ENCODE data around the gene IFT122. TPM values are rescaled to one million over a fixed set of nuclear protein-coding genes. Genes with fewer than 3 reads are reported as not detected.
A peak's percentile ranks its signal among the peaks of the same experiment; 100 is the strongest.

Gene IFT122
- polyA plus RNA-seq, 2 of the 4 experiments (the other 2 are of a cell fraction): 15.0 to 17.1 TPM

DNA sequence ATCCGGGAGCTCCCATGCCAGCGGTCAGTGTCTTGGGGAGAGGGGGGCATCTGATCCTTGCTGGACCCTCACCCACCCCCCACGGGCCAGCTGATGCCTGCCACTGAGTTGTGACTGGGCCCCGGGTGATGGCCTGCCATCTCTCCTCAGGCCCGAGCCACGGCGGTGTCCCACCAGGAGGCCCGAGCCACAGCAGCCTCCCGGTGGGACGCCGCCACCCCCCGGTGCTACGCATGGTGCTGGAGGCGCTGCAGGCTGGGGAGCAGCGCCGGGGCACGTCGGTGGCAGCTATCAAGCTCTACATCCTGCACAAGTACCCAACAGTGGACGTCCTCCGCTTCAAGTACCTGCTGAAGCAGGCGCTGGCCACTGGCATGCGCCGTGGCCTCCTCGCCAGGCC, 107.2 kb downstream of the IFT122 start:
- TF ChIP-seq SREBF2 (IDR thresholded peaks at IDR 0.05) (no peak), EHMT2 (IDR thresholded peaks at IDR 0.05; ENCODE audit: low read depth) (no peak), HOXB5 (CRISPR knock-in tag; IDR thresholded peaks at IDR 0.05) (no peak), TFCP2L1 (CRISPR knock-in tag; IDR thresholded peaks at IDR 0.05) (no peak)
- DNase-seq (ENCODE audit: low read depth in 1 of 2, low spot score in 1 of 2): no peak
- FAIRE-seq: no peak
- ChIA-PET CTCF (interaction anchor here (0.9 kb wide), 1 partner anchor 11 kb away, joined by 3 read pairs; no protein-coding TSS in a partner anchor), POLR2A (no interaction called here)
- Histone ChIP-seq H3K9me3 (no peaks in the 10 kb centered on the region), H3K4me3 (no peak overlapping the region), H3K4me1 (peaks cover 12% of the 10 kb centered on the region), H3K4me2 (no peak overlapping the region), H3K27ac (no peak overlapping the region)
- 93% methylated on average over 8 of the region's 24 CpGs for WGBS (ENCODE audit: missing lambda C conversion rate)
- no peak for ATAC-seq

GRCh38 chr3:129548104-129548965, 108.3 kb downstream of the IFT122 start:
- TF ChIP-seq FOXS1 (CRISPR knock-in tag; IDR thresholded peaks at IDR 0.05) (no peak), HOXB5 (CRISPR knock-in tag; IDR thresholded peaks at IDR 0.05) (no peak)
- Histone ChIP-seq H3K4me2 (no peak overlapping the region), H3K9me3 (no peaks in the 10 kb centered on the region), H3K4me1 (peaks cover 12% of the 10 kb centered on the region), H3K4me3 (no peak overlapping the region), H3K27ac (peak overlapping the region in 1 of 2 experiments; percentile 77; a peak in 1 of 6 replicates)
- ATAC-seq (no peak; a peak in 1 of 6 replicates), FAIRE-seq (no peak), DNase-seq (ENCODE audit: low read depth in 1 of 2, low spot score in 1 of 2) (no peak)
- POLR2A ChIA-PET: no interaction called here
- CTCF ChIA-PET: interaction anchor here (1.2 kb wide), 1 partner anchor 58 kb away, joined by 3 read pairs; no protein-coding TSS in a partner anchor
- 86% methylated on average over 18 of the region's 19 CpGs for WGBS (ENCODE audit: missing lambda C conversion rate)

DNA sequence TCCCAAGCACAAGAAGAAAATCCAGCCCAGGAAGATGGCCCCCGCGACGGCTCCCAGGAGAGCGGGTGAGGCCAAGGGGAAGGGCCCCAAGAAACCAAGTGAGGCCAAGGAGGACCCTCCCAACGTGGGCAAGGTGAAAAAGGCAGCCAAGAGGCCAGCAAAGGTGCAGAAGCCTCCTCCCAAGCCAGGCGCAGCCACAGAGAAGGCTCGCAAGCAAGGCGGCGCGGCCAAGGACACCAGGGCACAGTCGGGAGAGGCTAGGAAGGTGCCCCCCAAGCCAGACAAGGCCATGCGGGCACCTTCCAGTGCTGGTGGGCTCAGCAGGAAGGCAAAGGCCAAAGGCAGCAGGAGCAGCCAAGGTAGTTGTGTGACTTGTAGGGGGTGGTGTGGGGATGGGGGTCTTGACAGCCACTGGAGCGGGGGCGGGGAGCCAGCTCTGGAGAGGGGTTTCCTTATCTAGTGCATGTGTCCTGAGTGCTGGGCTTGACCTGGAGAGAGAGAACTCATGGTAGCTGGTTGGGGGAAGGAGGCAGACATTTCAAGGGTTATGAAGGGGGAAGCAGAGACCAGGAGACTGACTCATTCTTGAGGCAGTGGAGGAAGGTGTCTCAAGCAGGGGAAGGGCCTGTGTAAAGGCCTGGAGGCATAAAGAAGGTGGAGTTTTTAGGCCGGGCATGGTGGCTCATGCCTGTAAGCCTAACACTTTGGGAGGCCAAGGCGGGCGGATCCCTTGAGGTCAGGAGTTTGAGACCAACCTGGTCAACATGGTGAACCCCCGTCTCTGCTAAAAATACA, 109.2 kb downstream of the IFT122 start:
- peak; percentile 51 to 63; a peak in 3 of 6 replicates for ATAC-seq

More for the DNA sequence above, 109.2 kb downstream of the IFT122 start:
- Histone ChIP-seq H3K27ac (peak overlapping the region; percentile 30 to 77; a peak in 3 of 6 replicates), H3K9me3 (no peaks in the 10 kb centered on the region), H3K4me3 (no peak overlapping the region), H3K4me1 (peaks cover 12% of the 10 kb centered on the region), H3K4me2 (0 out of 3 replicates have a peak overlapping the region, but pooled peaks have one; percentile 26)
- DNase-seq (ENCODE audit: low read depth in 1 of 2, low spot score in 1 of 2): peak in 1 of 2 experiments; percentile 24
- 82% methylated on average over 16 of the region's 18 CpGs for WGBS (ENCODE audit: missing lambda C conversion rate)
- TF ChIP-seq RCOR1 (IDR thresholded peaks at IDR 0.05; ENCODE audit: low read depth, low read length): no peak
- no peak for TF ChIP-seq ZNF302 (CRISPR knock-in tag; IDR thresholded peaks at IDR 0.05)
- TF ChIP-seq ZC3H11A (IDR thresholded peaks at IDR 0.05): no peak
- no peak for TF ChIP-seq HEYL (CRISPR knock-in tag; IDR thresholded peaks at IDR 0.05)
- TF ChIP-seq EHMT2 (IDR thresholded peaks at IDR 0.05; ENCODE audit: low read depth): no peak
- no peak for TF ChIP-seq HOXA7 (CRISPR knock-in tag; IDR thresholded peaks at IDR 0.05)
- TF ChIP-seq, protein P1, sequence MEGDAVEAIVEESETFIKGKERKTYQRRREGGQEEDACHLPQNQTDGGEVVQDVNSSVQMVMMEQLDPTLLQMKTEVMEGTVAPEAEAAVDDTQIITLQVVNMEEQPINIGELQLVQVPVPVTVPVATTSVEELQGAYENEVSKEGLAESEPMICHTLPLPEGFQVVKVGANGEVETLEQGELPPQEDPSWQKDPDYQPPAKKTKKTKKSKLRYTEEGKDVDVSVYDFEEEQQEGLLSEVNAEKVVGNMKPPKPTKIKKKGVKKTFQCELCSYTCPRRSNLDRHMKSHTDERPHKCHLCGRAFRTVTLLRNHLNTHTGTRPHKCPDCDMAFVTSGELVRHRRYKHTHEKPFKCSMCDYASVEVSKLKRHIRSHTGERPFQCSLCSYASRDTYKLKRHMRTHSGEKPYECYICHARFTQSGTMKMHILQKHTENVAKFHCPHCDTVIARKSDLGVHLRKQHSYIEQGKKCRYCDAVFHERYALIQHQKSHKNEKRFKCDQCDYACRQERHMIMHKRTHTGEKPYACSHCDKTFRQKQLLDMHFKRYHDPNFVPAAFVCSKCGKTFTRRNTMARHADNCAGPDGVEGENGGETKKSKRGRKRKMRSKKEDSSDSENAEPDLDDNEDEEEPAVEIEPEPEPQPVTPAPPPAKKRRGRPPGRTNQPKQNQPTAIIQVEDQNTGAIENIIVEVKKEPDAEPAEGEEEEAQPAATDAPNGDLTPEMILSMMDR (IDR thresholded peaks at IDR 0.05): no peak
- TF ChIP-seq JUNB (IDR thresholded peaks at IDR 0.05): no peak
- no peak for TF ChIP-seq MYC (IDR thresholded peaks at IDR 0.05; ENCODE audit: borderline replicate concordance, low read length)
- no peak for TF ChIP-seq GATA3 (IDR thresholded peaks at IDR 0.05; ENCODE audit: borderline replicate concordance)
- TF ChIP-seq EP300 (IDR thresholded peaks at IDR 0.05): no peak
- TF ChIP-seq RNF2 (IDR thresholded peaks at IDR 0.05; ENCODE audit: borderline replicate concordance, low read depth): no peak
- TF ChIP-seq, protein P2, sequence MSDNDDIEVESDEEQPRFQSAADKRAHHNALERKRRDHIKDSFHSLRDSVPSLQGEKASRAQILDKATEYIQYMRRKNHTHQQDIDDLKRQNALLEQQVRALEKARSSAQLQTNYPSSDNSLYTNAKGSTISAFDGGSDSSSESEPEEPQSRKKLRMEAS (IDR thresholded peaks at IDR 0.05): no peak
- TF ChIP-seq EHF (CRISPR knock-in tag; IDR thresholded peaks at IDR 0.05): no peak
- no peak for TF ChIP-seq NPAS2 (CRISPR knock-in tag; IDR thresholded peaks at IDR 0.05; ENCODE audit: borderline replicate concordance)
- no peak for TF ChIP-seq SREBF2 (IDR thresholded peaks at IDR 0.05)
- no peak for TF ChIP-seq HOXB13 (CRISPR knock-in tag; IDR thresholded peaks at IDR 0.05; ENCODE audit: low read depth)
- no peak for FAIRE-seq
- ChIA-PET POLR2A (no interaction called here), CTCF (interaction anchor here (1.2 kb wide), 1 partner anchor 58 kb away, joined by 3 read pairs; no protein-coding TSS in a partner anchor)
